CD4-positive, alpha-beta T cell treated with Interleukin-15 for 4 hours (primary cell): ENCODE data around the gene CDC42BPA.

Experiments used
- DNase-seq: peaks from one replicate; pipeline ENCODE4 v3.0.0-alpha.2; 2020; ENCODE audit warnings: low spot score

The CDC42BPA gene

GRCh38 chr1:226979517-226980121 is 338.7 kb downstream of the CDC42BPA start:
- no peak for DNase-seq

- DNase-seq = no peak
Observed at GRCh38 chr1:226979115-226979516, 339.2 kb downstream of the CDC42BPA start.

DNA sequence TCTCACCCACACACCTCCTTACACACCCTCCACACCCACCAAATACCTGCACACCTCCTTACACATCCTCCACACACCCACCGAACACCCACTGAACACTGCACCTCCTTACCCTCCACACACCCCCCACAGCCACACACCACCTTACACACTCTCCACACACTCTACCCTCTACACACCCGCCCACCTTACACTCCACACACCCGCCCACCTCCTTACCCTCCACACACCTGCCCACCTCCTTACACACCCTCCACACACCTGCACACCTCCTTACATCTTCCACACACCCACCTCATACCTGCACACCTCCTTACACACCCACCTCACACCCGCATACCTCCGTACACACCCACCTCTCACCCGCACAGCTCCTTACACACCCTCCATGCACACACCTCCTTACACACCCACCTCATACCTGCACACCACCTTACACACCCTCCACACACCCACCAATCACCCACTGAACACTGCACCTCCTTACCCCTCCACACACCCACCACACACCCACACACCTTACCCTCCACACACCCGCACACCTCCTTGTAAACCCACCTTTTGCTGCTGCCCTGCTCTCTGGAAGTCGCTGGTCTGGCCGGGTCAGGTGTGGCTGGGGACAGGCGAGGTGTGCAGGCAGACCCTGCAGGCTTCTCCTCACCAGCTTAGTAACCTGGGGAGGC is 339.7 kb downstream of the CDC42BPA start:
- no peak for DNase-seq

GRCh38 chr1:226977643-226978431 is 340.5 kb downstream of the CDC42BPA start:
- no peak for DNase-seq

GRCh38 chr1:226976978-226977642 is 341.2 kb downstream of the CDC42BPA start:
- no peak for DNase-seq

GRCh38 chr1:226976276-226976977 is 341.9 kb downstream of the CDC42BPA start:
- no peak for DNase-seq

DNA sequence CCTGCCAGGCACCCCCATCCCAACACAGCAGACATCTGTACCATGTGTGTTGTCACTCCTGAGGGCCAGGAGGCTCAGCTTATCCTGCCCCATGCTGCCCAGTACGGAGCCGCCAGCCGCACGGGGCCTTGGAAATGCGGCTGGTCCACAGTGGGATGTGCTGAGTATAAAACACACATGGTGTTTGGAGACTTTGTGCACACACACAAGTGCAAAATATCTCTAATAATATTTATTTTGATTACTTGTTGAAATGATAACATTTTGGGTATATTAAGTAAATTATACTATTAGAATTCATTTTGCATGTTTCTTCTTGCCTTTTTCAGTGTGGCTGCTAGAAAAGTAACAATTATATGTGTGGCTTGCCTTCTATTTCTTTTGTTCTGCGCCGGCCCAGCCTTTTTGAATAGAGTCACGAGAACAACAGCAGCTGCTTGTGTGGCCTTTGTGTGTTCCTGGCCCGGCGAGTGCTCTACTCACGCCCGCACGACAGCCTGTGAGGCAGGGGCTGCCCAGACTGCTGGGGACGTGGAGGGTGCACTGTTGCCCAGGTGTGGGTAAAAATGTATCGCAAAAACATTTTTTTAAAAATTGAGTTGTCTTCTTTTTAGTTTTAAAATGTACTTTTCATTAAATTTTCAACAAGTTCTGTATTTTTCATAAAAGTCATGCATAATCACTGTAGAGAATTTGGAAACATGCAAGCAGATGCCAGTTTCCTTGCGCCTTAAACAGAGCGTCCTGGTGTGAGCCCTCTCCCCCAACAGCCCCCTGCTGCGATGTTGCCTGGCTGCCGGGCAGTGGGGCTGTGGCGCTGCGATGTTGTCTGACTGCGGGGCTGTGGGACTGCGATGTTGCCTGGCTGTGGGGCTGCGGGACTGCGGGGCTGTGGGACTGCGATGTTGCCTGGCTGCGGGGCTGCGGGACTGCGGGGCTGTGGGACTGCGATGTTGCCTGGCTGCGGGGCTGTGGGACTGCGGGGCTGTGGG is 342.7 kb downstream of the CDC42BPA start:
- DNase-seq = no peak

- DNase-seq = no peak
Observed at GRCh38 chr1:226974544-226975258, 343.6 kb downstream of the CDC42BPA start.

- no peak for DNase-seq
Observed at GRCh38 chr1:226973898-226974543, 344.3 kb downstream of the CDC42BPA start.

DNA sequence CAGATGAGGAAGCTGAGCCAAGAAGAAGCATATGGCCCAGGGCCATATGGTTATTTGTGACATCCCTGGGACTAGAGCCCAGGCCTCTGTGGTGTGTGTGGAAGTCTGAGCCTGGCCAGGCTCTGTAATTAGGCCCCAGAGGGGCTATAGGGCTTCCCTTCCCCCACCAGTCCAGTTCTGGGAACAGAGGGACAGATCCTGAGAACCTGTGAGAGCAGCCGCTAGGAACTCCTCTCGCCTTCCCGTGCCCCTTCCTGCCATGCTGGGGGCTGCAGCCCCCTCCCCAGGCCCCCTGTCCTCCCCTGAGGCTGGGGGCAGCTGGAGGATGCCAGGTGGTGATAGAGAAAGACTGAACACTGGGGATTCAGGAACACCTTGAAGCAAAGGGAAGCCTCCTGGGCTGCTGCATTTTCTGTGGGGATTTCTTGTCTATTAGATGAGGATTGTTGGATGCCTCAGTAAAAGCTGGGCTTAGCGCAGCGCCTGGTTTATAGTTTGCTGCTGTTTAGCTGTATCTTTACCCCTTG is 344.9 kb downstream of the CDC42BPA start:
- DNase-seq = no peak

GRCh38 chr1:226972931-226973330 is 345.4 kb downstream of the CDC42BPA start:
- DNase-seq = no peak

- DNase-seq = no peak
Observed at GRCh38 chr1:226971765-226972164, 346.5 kb downstream of the CDC42BPA start.

DNA sequence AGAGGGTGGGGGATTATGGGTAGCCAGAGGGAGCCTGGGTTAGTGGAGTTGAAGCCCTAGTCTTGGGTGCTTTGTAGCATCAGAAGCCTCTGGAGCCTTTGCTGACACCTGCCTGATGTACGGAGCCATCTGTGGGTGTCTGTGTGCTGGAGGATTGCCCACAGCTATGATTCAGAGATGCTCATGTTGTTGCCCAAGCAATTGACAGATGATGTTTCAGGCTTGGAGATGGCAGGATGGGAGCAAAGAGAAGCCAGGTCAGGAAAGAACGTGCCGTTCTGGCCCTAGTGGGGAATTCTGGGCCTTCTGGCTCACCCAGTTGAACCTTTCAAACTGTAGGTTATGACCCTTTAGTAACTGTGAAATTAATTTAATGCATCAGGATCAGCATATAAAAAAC is 350.6 kb downstream of the CDC42BPA start:
- no peak for DNase-seq

GRCh38 chr1:226966683-226967082 is 351.6 kb downstream of the CDC42BPA start:
- DNase-seq = no peak

DNA sequence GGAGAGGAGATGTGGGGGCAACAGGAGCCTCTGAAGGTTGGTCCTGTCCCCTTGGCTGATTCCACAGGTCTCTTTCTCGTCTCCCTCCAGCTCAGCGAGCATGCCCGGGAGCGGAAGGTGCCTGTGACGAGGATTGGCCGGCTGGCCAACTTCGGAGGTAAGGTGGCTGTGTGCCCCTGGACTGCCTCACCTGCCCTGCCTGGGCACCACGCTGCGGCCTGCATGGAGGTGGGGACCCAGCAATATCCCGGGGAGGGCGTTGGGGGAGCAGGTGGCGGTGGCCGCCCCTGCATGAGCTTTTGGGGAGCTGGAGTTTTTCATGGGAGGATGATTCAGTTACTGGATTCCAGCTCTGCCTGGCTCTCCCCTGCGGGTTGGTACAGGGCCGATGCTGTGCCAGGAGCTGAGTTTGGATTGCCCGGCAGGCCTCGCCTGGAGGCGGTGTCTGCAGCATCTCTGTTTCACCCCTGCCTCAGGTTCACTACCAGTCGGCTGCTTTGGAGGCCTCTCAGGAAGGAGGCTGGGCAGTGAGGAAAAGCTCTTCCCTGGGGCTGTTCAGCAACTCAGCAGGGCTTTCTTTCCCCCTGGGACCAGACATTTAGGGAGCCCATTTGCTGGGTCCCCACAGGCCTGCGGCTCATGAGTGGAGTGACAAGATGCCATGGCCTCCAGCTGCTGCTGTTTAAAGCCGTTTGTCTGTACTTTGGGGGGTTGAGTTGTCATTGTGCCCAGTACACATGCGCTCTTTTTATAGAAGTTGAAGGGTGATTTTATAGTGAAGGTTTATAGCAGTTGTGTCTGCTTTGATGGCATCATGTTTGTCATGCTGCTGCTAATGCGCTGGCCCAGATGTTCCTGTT is 352.5 kb downstream of the CDC42BPA start:
- DNase-seq = no peak

DNA sequence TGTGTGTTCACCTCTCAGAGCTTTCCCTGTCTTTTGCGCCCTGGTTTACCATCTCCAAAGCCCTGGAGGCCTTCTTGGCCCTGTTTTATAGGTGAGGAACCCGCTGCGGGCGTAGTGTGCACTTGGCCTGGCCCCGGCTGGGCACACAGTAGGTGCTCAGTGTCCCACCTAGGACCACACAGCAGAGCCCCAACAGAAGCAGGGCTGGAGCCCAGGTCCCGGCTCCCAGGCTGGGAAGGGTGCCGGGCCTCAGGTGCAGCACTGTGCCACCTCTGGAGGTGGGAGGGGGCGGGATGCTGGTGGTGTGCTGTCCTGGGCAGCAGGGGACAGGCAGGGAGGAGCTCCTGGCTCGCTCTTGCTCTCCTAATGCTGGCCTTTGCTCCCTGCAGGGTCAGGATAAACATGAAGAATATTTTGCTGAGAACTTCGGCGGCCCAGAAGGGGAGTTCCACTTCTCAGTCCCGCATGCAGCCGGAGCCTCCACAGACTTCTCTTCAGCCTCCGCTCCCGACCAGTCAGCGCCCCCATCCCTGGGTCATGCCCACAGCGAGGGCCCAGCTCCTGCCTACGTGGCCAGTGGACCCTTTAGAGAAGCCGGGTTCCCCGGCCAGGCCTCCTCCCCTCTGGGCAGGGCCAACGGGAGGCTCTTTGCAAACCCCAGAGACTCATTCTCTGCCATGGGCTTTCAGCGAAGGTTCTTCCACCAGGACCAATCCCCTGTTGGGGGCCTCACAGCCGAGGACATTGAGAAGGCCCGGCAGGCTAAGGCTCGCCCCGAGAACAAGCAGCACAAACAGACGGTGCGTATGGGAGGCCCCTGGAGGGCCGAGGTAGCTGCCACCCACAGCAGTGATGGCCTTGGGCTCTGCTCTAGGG is 353.4 kb downstream of the CDC42BPA start:
- no peak for DNase-seq

DNA sequence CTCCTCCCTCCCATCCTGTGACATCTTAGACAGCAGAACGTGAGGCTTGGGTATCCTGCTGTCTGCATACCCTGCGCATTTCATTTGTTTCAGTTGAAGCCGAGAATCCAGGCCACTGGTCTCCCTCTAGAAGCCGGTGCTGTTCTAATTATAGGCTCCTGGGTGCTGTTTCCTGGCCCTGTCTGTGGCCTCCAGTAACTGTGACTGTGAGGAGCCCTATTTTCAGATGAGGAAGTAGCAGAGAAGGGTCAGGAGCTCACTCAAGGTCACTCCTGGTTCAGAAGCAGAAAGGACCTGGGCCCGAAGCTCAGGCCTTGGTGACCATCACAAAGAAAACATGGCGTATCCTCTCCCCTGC is 354.2 kb downstream of the CDC42BPA start:
- DNase-seq = no peak
